EL (cell line): ENCODE measurements around the gene CD151.

ENCODE experiments used
- DNase-seq: peaks from one replicate; pipeline ENCODE4 v3.0.0-alpha.2; 2016

The CD151 gene

DNA sequence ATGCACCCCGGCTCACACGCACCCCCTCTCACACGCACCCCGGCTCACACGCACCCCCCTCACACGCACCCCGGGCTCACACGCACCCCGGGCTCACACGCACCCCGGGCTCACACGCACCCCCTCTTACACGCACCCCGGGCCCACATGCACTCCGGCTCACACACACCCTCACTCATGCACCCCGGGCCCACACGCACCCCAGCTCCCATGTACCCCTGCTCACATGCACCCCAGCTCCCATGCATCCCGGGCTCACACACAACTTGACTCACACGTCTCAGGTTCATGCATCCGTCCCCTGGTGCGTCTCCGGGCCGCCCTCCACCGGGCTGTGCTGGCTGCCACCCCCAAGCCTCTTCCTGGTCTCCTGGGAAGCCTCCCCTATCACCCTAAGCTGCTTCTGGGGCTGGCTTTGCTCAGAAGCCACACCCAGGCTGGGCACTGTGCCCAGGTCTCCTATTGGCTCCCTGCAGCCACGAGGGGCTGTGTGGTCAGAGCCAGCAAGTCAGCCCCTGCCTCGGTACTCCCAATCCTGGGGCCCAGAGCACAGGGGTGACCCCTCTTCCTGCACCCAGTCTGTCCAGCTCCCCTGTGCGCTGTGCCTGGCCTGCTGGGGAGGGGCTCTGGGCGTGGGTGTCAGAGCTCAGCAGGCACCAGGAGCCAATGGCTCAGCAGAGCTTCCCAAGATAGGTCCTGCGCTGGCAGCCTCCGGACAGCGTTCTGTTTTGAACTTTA lies 26.8 kb downstream of the CD151 start:
- peak; percentile 58 for DNase-seq

DNA sequence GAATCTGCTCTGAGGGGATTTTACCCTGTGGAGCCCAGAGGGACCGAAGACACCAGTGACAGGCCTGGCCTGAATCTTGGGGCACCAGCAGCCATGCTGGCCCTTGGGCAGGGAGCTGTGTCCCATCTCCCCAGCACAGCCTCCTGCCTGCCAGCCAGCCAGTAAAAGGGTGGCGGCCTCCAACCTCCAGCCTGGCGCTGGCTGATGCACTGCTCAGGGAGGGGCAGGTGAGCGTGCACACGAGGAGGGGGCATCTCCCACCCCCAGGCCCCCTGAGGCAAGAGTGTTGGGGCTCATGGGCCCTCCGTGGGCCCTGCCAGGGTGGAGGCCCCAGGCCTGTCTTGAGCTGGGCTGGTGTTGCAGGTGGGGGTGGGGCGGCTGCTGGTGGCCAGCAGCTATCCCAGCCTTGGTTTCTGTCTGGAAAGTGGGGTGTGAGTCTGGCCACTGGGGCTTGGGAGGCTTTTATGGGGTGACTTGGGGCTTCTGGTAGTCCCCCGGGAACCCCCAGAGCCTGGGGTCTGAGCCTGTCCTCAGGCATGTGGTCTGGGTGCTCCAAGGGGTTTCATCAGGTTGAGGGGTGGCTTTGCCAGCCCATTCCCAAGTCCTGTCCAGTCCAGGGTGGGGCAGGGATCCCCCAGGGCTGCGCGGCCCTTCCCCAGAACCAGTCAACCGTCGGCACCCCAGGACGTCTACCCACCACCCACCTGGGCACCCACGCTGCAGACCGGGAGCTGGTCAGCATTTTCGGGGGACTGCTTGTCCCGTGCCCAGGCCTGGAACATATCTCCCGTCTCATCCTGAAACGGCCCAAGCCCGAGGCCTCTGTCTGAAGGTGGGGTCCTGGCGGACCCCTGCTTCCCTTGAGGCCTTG lies 27.7 kb downstream of the CD151 start:
- DNase-seq, result no peak

DNA sequence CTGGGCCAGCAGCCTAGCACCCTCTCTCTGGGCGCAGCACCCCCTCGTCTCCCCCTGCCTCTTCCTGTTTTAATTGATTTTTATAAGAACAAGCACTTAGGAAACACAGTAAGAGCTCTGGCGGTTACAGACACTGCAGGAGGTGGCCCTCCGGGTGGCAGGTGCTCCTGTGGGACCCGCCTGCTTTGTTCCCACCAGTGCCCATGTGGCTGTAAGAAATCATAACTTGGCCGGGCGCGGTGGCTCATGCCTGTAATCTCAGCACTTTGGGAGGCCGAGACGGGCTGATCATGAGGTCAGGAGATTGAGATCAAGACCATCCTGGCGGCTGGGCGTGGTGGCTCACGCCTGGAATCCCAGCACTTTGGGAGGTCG lies 28.3 kb downstream of the CD151 start:
- no peak for DNase-seq

DNA sequence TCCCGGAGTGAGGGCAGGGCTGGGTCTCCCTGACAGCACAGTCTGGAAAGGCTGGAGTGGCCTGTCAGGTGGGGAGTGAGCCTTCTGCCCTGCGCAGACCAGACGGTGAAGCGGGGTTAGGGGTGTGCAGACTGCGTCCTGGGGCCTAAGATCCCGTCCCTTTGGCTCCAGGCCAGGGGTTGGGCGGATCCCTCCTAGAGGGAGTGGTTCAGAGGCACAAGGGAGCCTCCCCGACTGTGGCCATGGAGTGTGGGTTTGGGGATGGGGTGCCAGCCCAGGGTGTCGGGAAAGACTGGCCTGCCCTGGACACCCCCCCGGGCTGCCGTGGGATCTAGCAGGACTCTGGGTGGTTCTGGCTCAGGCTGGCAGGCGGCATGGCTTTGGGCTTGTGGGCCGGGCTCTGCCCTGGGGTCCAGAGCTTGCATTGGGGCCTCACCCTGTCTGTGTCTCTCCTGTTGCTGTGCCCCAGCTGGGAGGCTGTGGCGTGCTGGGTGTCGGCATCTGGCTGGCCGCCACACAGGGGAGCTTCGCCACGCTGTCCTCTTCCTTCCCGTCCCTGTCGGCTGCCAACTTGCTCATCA lies 29.4 kb downstream of the CD151 start:
- DNase-seq, result no peak

DNA sequence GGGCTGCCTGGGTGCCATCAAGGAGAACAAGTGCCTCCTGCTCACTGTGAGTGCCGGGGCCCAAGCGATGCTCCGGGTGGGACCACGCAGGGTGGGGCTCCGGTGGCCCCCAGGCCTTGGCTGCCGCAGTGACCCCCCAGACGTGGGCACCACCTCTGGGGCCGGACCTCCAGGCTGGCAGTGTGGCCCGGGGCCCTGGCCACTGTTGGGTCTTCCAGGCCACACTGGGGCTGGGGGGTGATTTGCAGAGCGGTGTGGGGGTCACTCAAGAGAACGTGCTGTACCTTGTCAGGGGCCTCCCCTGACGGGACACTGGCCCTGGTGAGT lies 29.9 kb downstream of the CD151 start:
- DNase-seq, result no peak

DNA sequence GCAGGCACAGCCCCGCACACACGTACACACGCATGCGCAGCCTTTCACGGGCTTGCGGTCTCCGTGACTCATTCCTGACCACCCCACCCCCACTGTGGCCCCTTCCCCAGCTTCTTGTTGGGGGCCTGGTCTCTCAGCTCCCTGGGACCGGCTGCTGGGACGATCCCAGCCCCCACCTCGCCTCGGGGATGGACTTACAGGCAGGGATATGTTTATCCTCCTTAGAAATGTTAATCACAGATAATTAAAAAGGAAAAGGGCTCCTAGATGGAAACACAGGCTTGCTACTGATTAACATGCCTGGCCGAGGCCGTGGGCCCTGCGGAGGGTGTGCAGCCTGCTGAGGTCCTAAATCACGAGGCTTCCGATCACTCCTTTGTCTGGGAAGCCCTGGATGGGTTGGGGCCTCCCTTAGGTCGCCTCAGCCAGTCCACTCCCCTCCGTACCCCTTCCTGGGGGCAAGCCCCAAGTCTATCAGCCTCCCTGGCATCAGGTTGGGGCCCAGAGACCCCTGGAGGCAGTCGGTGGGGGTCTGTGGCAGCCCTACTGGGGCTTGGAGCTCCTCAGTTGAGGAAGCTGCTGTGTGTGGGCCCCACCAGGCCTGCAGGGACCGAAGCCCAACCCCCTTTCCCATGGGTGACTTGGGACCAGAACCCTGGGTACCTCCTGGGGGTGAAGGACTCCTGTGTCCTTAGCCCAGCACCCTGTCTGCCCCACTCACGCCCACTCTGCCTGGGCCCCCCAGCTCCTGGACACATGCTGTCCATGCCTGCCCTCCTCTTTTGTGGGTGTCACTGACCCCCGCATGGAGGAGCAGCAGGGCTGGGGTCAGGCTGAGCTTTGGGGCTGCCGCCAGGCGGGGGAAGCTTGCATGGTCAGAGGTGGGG lies 30.5 kb downstream of the CD151 start:
- no peak for DNase-seq

DNA sequence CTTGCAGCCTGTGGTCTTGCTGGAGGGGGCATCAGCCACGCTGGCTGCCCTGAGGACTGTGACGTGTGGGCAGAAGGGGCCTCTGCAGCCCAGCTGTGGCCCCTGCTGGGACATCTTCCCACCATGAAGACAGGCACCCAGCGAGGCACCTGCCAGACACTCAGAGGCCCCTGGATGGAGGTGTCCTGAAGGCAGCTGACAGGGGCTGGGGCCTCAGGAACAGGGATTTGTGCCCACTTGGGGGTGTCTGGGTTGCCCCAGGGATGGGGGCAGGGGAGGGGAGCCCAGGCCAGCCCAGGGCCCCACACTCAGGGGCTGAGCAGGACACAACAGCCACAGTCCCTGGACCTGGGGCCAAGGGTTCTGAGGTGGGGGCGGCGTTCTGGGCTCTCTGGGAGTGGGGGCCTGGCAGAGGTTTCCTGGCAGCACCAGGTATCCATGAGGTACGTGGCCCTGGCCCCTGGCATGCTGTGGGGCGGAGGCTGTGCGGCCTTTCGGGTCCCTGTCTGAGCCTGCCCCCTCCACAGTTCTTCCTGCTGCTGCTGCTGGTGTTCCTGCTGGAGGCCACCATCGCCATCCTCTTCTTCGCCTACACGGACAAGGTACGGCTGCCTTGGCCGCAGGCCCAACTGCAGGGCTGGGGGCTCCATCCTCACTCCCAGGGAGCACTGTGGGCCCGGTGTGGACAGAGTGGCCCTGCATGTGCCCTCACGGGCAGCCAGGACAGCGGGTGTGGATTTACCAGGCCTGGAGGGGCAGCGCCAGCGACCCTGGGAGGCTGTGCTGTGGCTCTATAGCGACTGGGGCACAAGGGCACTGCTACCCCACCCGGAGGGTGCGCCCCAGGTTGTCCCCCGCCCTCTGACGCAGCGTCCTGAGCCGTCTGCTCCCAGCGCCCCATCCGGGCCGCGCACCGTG lies 31.4 kb downstream of the CD151 start:
- DNase-seq, result no peak

DNA sequence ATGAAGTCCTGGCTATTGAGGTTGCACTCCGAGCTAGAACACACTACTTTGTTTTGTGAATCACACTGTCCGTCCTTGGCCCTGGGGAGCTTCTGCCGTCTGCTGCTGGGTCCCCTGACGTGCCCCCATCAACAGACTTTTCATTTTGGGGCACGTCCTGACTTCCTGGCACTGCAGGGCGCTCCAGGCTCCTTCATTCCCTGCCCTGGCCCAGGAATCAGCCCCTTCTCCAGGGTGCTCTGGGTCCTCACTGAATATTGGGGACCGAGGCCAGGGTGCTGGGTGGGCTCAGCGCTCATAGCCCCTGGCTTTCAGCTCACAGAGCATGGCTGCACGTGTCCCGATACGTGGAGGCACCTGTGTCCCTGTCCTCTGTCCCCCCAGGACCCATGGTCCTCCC lies 32.1 kb downstream of the CD151 start:
- DNase-seq, result no peak

DNA sequence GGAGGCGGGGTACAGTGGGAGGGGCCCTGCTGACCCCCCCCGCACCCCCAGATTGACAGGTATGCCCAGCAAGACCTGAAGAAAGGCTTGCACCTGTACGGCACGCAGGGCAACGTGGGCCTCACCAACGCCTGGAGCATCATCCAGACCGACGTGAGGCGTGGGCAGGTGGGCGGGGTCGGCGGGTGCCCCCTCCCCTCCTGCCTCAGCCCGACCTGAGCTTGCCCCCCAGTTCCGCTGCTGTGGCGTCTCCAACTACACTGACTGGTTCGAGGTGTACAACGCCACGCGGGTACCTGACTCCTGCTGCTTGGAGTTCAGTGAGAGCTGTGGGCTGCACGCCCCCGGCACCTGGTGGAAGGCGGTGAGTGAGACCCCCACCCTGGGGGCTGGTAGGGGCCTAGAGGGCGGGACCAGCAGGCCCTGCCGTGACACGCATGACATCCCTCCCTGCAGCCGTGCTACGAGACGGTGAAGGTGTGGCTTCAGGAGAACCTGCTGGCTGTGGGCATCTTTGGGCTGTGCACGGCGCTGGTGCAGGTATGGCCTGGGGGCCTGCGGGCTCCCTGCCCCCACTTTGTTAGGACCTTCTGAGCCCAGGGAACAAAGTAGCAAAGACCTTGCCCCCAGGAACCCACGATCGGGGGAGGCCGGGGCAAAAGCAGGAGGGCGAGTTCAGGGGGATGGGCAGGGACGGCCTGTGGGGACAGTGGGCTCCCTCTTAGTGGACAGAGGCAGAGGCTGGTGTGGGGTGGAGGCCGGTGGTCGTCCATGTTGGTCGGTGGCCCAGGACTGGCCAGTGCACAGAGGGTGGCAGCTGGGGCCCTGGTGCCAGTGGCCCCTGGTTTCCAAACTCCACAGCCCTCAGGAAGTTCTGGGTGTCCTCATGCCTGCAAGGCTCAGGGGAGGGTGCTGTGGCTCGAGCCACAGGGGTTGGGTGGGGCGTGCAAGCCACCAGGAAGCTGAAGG lies 33.0 kb downstream of the CD151 start:
- DNase-seq, result no peak

DNA sequence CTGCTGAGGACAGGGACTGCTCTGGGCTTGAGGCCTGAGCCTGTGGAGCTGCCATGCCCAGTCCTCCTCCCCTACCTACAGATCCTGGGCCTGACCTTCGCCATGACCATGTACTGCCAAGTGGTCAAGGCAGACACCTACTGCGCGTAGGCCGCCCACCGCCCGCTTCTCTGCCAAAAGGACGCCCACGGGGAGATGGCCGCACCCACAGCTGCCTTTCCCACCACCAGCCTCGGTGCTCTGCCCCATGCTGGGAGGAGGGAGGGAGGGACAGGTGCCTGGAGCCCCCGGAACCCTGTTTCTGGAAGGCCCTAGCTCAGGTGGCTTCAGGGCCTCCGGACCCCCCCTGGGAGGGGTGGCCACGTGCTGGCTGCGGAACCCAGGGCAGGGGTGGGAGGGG lies 33.7 kb downstream of the CD151 start:
- DNase-seq, result no peak

DNA sequence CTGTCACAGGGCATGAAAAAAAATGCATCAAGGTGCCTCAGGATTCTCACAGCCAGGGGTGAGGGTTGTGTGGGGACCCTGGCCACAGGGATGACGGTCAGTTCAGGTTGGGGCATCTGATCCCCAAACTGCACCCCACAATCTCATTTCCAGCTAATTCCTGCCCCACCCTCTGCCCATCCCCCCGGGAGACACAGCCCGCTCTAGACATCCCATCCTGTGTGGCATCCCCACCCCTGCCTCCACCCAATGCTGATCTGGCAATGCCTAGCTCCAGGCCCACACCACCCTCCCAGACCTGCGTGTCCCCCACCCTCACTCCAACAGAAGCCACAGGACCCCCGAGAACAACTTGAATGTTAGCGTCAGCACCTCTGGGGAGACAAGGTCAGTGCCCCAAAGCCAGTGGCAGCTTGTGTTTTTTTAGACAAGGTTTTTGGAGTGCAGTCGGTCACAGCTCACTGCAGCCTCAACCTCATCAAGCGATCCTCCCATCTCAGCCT lies 35.2 kb downstream of the CD151 start:
- DNase-seq, result no peak

DNA sequence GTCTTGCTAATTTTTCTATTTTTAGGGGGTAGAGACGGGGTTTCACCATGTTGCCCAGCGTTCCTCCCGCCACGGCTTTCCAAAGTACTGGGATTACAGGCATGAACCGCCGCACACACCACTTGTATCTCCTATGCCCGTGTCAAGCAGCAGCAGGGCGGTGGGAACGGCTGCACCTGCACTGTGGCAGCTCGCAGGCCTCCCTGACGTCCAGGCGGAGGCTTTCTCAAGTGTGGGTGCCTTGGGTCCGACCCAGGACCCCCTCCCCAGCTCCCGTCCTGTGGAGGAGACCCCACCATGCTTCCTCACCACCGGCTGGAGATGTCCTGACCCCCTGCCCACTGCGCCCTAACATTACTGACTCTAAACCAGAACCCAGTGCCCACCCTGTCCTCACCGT lies 35.6 kb downstream of the CD151 start:
- DNase-seq, result no peak

DNA sequence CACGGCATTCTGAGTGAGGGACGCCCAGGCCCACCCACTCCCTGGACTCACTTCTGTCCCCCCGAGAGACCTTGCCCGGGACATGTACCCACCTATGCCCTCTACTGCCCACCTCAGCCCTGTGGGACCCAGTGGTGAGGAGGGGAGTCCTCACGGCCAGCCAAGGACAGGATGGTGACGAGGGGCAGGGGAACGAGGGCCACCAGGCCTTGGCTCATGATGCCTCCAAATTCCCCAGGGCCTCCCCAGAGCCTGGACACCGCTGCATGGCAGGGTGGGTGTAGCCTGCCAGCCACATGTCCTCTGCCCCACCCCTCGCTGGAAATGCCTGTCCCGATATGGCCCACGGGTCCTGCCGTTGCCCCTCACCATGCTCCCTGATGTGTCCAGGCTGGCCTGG lies 36.0 kb downstream of the CD151 start:
- DNase-seq, result no peak

DNA sequence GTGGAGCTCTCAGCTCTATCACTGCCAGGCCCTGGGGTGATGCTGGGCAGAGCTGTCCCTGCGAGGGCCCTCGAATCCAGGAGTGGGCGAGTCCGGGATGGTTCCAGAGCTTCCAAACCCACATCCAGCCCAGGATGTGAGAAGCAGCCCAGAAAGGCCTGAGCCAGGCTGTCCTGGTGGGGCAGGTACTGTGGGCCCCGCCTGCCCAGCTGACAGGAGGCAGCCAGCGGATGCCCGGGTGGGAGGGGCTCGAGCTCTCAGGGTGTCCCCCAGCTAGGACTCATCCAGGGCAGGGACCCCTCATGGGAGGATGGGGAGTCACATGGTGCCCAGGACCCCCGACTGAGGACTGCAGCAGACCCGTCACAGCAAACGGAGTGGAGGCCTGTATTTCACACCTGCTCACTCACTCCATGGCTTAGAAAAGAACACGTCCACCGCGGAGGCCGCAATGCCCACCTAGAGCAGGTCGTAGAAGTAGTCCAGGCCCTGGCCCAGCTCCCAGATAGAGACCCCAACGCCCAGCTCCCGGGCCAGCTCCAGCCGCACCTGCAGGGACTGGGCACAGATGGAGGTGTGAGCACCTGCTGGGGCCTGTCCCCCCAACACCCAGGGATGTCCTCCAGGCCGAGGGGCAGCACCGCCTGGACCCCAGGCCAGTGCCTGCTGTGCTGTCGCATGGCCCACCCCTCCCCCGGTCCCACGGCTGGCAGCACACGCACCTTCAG lies 36.8 kb downstream of the CD151 start:
- no peak for DNase-seq

DNA sequence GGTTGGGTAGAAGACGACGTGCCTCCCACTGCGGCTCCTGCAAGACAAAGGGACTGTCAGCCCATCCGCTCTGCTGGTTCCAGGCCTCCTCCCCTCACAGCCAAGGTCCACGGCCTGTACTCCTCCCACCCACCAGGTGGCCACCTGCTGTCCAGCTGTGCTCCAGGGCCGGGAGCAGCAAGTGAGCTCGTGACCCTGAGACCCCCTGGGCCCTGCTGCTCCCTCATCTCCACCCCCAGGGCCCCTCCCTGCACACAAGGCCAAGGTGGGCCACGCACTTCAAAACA lies 37.3 kb downstream of the CD151 start:
- no peak for DNase-seq

DNA sequence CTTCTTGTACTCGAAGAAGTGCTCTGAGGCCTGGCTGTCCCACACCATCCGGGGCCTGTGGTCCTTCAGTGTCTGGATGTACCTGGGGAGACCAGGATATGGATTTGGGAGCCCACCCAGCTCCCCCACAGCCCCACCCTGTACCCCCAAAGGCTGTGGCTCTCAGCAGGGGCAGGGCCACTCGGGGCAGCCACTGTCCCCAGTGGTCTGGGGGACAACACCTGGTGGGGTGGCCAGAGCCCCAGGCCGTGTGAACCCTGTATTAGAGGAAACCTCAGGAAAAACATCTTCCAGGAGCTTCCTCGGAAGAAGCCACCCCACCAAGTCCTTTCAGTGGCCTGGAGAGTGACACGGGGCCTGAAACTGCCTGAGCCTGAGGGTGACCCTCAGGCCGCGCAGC lies 37.7 kb downstream of the CD151 start:
- DNase-seq, result no peak

DNA sequence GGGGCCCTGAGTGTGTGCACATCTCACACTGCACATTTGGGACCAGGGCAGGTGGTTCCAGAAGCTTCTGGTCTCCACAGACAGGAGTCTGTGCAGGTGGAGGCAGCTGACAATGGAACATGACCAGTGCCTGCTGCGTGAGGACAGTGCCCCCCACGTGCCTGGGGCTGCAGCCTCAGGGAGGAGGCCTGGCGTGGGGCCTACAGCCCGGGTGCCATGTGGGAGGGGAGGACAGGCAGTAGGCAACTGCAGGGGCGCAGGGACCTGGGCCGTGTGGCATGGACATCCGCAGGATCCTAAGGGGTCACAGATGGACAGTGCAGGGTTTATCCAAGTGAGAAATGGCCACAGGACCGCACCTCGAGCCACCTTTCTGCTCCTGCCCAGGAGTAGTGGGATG lies 38.7 kb downstream of the CD151 start:
- DNase-seq, result no peak

DNA sequence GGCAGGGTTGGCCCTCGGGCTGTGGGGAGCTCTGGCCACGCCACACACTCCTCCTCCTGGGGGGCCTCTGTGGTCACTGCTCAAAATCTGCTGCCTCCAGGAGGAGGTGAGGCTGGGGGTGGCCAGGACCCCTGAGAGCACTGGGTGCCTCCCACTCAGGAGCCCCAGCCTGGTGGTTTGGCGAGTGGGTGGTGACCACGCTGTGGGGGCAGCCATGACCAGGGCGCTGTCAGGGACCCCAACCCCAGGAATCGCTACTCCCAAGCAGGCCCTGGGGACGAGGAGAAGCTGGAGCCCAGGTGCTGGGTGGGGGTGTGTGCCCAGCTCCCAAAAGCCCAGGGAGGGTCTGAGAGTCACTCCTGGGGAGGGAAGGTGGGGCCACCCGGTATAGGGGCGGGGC lies 40.0 kb downstream of the CD151 start:
- no peak for DNase-seq

DNA sequence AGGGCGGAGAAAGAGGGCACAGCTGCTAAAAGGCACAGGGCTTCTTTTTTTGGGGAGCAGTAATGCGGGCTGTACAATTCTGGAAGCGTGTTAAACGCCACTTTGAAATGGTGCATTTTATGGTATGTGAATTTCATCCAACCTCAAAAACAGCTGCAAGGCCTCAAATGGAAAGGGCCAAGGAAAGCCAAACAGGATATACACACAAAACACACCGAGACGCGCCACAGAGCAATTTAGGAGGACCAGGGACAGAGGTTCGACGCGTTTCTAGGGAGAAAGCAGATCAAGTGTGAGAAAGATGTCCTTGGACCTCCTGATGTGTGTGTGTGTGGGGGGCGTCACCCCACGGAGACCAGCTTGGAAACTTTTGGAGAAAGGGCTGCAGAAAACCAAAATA lies 41.0 kb downstream of the CD151 start:
- DNase-seq, result no peak

DNA sequence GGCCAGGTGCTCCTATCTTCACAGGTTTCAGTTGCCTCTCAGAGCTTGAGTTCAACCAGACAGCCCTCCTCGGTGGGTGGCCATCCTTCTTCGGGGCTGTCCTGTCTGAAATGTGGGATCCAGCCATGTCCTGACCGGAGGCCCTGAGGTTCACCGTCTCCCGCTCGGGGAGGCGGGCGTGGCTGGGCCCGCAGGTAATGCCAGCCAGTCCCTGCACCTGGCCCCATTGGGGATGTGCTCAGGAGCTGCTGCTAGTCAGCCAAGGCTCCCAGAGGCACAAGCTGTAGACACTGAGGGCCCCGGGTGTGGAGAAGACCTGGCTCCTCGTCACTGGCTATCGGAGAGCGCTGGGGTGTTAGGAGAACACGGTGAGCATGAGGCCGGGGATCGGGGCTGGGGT lies 42.5 kb downstream of the CD151 start:
- DNase-seq, result no peak
